Karpas-422 (cell line): Measurements from ENCODE around the gene HDGFL2. TPM values are rescaled to one million over a fixed set of nuclear protein-coding genes. Genes with fewer than 3 reads are reported as not detected.

ENCODE experiments used
- DNase-seq: peaks from one replicate; pipeline ENCODE4 v3.0.0-alpha.2; 2015
- H2AFZ ChIP-seq: fragments of 200-600 bp; sonication (generic); 2 replicates; pipeline ENCODE4 v1.6.1; 2014; ENCODE audit warnings: antibody characterized with exemption, low read length, mixed read lengths
- H3K27ac ChIP-seq: fragments of 200-600 bp; sonication (generic); 2 replicates; pipeline ENCODE4 v1.5.1; 2014; ENCODE audit warnings: mild to moderate bottlenecking, low read length, moderate library complexity
- H3K27me3 ChIP-seq: fragments of 200-600 bp; sonication (generic); 2 replicates; pipeline ENCODE4 v1.6.1; 2014; ENCODE audit warnings: low read length, mixed read lengths
- H3K36me3 ChIP-seq: fragments of 200-600 bp; sonication (generic); 2 replicates; pipeline ENCODE4 v1.6.1; 2014; ENCODE audit warnings: low read length, mixed read lengths; ENCODE audit not compliant: insufficient read depth
- H3K4me1 ChIP-seq: fragments of 200-600 bp; sonication (generic); 2 replicates; pipeline ENCODE4 v1.6.1; 2014; ENCODE audit warnings: mild to moderate bottlenecking, low read length, mixed read lengths
- H3K4me2 ChIP-seq: fragments of 200-600 bp; sonication (generic); 2 replicates; pipeline ENCODE4 v1.6.1; 2014; ENCODE audit warnings: low read length, low read depth, mild to moderate bottlenecking; ENCODE audit not compliant: poor library complexity, severe bottlenecking
- H3K4me3 ChIP-seq: fragments of 200-600 bp; sonication (generic); 2 replicates; pipeline ENCODE4 v1.5.1; 2014; ENCODE audit warnings: mild to moderate bottlenecking, antibody characterized with exemption, low read length, mixed read lengths
- H3K79me2 ChIP-seq: fragments of 200-600 bp; sonication (generic); 2 replicates; pipeline ENCODE4 v1.6.1; 2014; ENCODE audit warnings: mild to moderate bottlenecking, low read length, mixed read lengths
- H3K9ac ChIP-seq: fragments of 200-600 bp; sonication (generic); 2 replicates; pipeline ENCODE4 v1.6.0; 2014; ENCODE audit warnings: low read length
- H3K9me2 ChIP-seq: fragments of 200-600 bp; sonication (generic), shearing (Covaris generic); replicated peaks from 2 replicates; pipeline ENCODE4 v1.6.0; 2014; ENCODE audit warnings: mild to moderate bottlenecking, low read length, moderate library complexity; ENCODE audit not compliant: insufficient read depth
- H3K9me3 ChIP-seq: fragments of 300-700, 200-600 bp; sonication (generic); 2 replicates; pipeline ENCODE4 v1.6.1; 2014; ENCODE audit warnings: low read length, mixed read lengths
- H4K20me1 ChIP-seq: fragments of 200-600 bp; sonication (generic); 2 replicates; pipeline ENCODE4 v1.6.1; 2014; ENCODE audit warnings: mild to moderate bottlenecking, antibody characterized with exemption, low read length, low read depth; ENCODE audit not compliant: insufficient read depth
- total RNA-seq: library from RNA; depleted of rRNA; stranded (reverse); fragments of >200 nt; shearing (Covaris generic); gene quantifications from 2 replicates; pipeline ENCODE4 v1.2.3, GENCODE V29; 2014; ENCODE audit warnings: low replicate concordance

The HDGFL2 gene
- total RNA-seq, 1 experiment from 2014 or later = 49.9 TPM

DNA sequence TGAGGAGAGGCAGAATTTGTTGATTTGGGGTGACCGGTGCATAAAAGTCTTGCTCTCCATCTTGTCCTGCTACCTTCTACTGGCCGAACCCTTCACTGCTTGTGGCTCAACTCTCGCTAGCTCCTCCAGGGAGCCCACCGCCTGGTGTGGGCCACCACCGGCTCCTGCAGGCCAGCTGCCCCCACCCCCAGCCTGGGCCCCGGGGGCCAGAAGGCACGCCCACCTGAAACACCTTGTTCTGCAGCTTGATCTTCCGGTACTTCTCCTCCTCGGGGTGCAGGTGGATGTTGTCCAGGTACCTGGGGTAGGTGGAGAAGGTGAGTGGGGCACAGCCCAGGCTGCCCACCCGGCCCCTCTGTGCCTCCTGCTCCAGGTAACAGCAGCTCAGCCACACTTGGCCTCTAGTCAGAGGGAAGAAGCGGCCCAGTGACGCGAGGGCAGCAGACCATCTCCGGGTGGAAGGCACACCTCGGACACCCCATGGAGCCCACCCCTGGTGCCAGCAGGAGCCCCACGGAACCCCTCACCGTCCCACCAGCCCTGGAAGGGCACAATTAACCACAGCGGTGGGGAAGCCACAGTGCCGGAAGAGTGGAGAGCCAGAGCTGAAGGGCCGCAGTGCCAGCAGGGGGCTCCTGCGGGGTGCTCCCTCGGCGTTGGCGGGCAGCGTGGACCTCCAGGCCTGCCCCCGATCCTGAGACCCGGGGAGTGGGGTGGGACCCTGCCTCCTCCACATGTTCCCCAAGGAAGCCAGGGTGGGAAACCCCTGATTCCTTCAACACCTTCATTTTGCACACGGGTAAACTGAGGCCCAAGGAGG lies 24.6 kb upstream of the HDGFL2 start:
- H3K36me3 ChIP-seq = peaks cover 14% of the 10 kb centered on the region
- no peaks in the 10 kb centered on the region for H3K4me1 ChIP-seq
- no peak overlapping the region for H3K4me3 ChIP-seq
- no peak overlapping the region for H3K27ac ChIP-seq
- no peaks in the 10 kb centered on the region for H4K20me1 ChIP-seq
- H3K9ac ChIP-seq = no peak overlapping the region
- no peak overlapping the region for H2AFZ ChIP-seq
- H3K9me3 ChIP-seq = no peaks in the 10 kb centered on the region
- no peak overlapping the region for H3K4me2 ChIP-seq
- no peaks in the 10 kb centered on the region for H3K79me2 ChIP-seq
- DNase-seq = no peak
- H3K27me3 ChIP-seq = no peaks in the 10 kb centered on the region
- no peaks in the 10 kb centered on the region for H3K9me2 ChIP-seq

DNA sequence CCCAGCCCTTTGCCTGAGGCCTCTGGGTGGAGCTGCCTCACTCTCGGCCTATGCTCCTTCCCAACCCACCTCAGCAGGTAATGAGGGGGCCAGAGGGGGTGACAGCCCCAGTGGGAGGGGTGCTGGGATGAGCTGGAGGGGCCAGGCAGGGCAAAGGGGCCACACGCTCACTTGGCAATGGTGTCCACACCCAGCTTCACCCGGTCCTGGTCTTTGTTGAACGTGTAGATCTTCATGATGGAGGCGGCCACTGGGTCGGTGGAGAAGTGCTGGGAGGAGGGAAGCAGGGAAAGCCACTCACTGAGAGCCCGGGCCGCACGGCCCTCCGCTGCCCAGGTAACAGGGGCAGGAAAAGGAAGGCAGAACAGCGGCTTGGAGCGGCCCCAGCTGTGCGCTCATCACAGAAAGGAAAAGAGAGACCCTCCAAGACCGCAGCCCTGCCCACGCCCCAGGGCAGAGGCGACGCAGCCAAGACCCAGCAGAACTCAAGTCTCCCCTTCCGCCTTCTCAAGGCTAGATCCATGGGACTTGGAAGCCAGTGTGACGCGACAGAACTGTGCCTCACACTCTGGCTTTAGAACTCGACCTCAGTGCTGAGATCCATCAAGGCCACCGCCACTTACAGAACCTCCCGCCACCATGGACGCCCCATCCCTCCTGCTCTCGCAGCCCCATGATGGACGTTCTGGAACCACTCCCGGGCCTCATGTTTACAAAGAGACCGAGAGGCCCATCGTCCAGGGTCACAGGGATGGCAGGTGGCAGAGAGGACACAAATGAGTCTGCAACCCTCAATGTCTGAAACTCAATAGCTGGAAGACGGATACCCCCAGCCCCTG lies 23.7 kb upstream of the HDGFL2 start:
- no peaks in the 10 kb centered on the region for H3K27me3 ChIP-seq
- H3K9me3 ChIP-seq = no peaks in the 10 kb centered on the region
- peaks cover 10% of the 10 kb centered on the region for H3K36me3 ChIP-seq
- no peak overlapping the region for H3K27ac ChIP-seq
- H3K4me2 ChIP-seq = no peak overlapping the region
- H3K9ac ChIP-seq = no peak overlapping the region
- no peak overlapping the region for H2AFZ ChIP-seq
- no peak for DNase-seq
- no peaks in the 10 kb centered on the region for H4K20me1 ChIP-seq
- H3K79me2 ChIP-seq = no peaks in the 10 kb centered on the region
- H3K9me2 ChIP-seq = no peaks in the 10 kb centered on the region
- H3K4me1 ChIP-seq = peaks cover 7% of the 10 kb centered on the region
- no peak overlapping the region for H3K4me3 ChIP-seq

DNA sequence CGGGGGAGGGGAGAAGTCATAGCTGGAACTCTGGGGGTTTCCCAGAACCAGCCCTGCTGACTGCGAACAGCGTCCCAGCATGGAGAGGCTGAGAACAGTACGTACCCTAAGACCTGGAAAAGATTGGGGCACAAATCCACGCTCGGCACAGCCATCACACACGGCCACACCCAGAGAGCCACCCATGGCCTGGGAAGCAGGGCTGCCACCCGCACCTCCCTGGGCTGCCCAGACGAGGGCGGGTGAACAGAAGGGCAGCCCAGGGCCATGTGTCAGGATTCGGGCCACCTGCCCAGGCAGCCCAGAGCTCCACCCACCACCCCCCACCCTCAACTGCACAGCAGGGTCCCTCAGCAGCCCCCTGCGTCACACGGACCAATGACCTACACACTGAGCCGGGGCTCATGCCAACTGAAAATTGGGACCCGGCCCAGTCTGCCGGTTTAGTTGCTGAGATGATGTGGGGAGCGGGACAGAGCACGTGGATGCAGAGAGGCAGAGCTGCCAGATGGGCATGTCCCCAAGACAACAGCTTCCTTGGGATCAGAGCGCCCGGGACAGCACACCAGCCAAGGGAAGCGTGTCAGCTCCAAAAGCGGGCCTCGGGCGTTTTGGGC lies 23.0 kb upstream of the HDGFL2 start:
- H2AFZ ChIP-seq = no peak overlapping the region
- H3K9me3 ChIP-seq = no peaks in the 10 kb centered on the region
- no peaks in the 10 kb centered on the region for H3K27me3 ChIP-seq
- H3K9me2 ChIP-seq = no peaks in the 10 kb centered on the region
- DNase-seq = no peak
- no peaks in the 10 kb centered on the region; the same call in 1 of the 2 replicates for H3K79me2 ChIP-seq
- no peaks in the 10 kb centered on the region for H4K20me1 ChIP-seq
- H3K9ac ChIP-seq = no peak overlapping the region
- no peak overlapping the region for H3K4me2 ChIP-seq
- H3K4me3 ChIP-seq = no peak overlapping the region
- no peak overlapping the region for H3K27ac ChIP-seq
- peaks cover 8% of the 10 kb centered on the region for H3K36me3 ChIP-seq
- peaks cover 14% of the 10 kb centered on the region for H3K4me1 ChIP-seq

DNA sequence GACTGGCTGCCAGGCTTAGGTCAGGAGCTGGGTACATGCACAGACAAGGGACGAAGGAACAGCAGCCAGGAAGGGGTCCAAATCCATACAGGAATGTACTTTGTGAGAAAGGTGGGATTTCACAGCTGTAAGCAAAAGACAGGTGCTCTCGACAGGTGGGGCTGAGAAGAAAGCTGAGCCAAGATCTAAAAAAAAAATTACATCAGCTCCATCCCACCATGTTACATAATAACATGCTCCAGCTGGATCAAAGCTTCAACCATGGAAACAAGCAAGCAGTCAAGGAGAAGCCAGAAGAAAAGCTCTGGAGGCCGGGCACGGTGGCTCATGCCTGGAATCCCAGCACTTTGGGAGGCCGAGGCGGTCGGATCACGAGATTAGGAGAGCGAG lies 22.5 kb upstream of the HDGFL2 start:
- Histone ChIP-seq H3K36me3 (peaks cover 8% of the 10 kb centered on the region), H3K27me3 (no peaks in the 10 kb centered on the region), H3K9me2 (no peaks in the 10 kb centered on the region), H3K27ac (no peak overlapping the region), H3K9me3 (no peaks in the 10 kb centered on the region), H4K20me1 (no peaks in the 10 kb centered on the region), H2AFZ (no peak overlapping the region), H3K79me2 (peaks cover 4% of the 10 kb centered on the region; the same call in 1 of the 2 replicates), H3K4me3 (no peak overlapping the region), H3K9ac (no peak overlapping the region), H3K4me1 (peaks cover 17% of the 10 kb centered on the region), H3K4me2 (no peak overlapping the region)
- DNase-seq = no peak

GRCh38 chr19:4452230-4452990 lies 19.7 kb upstream of the HDGFL2 start:
- Histone ChIP-seq H2AFZ (no peak overlapping the region), H3K4me3 (no peak overlapping the region), H3K27me3 (no peaks in the 10 kb centered on the region), H3K79me2 (peaks cover 26% of the 10 kb centered on the region), H3K4me2 (no peak overlapping the region), H3K9me3 (no peaks in the 10 kb centered on the region), H4K20me1 (peaks cover 9% of the 10 kb centered on the region), H3K36me3 (peaks cover 8% of the 10 kb centered on the region), H3K9ac (no peak overlapping the region), H3K4me1 (peaks cover 31% of the 10 kb centered on the region), H3K9me2 (no peaks in the 10 kb centered on the region), H3K27ac (no peak overlapping the region)
- DNase-seq = no peak

GRCh38 chr19:4453232-4454179 lies 18.6 kb upstream of the HDGFL2 start:
- H2AFZ ChIP-seq = no peak overlapping the region
- no peak overlapping the region for H3K4me2 ChIP-seq
- peaks cover 26% of the 10 kb centered on the region for H3K79me2 ChIP-seq
- no peaks in the 10 kb centered on the region for H3K27me3 ChIP-seq
- no peak overlapping the region for H3K4me3 ChIP-seq
- peaks cover 8% of the 10 kb centered on the region for H3K36me3 ChIP-seq
- H3K4me1 ChIP-seq = peaks cover 33% of the 10 kb centered on the region
- peak overlapping the region; percentile 20; the same call in 1 of the 2 replicates for H3K27ac ChIP-seq
- no peak for DNase-seq
- no peaks in the 10 kb centered on the region for H3K9me3 ChIP-seq
- peaks cover 9% of the 10 kb centered on the region for H4K20me1 ChIP-seq
- no peak overlapping the region for H3K9ac ChIP-seq
- no peaks in the 10 kb centered on the region for H3K9me2 ChIP-seq
